T-cell (primary cell): ENCODE data around the gene RAB19. TPM values are rescaled to one million over a fixed set of nuclear protein-coding genes. Genes with fewer than 3 reads are reported as not detected.
"Not testable (repeated sequence)": the region's sequence is repeated elsewhere in the genome, so short reads cannot be mapped to it uniquely, and the experiment has no call there.

Experiments
- ATAC-seq, 4 experiments: fragments of 200-7000 bp in 3 of 4; fragments of 150-1000 bp in 1 of 4; cut with Tn5 transposase; replicated peaks in 1 of 4; 1 replicate in 3 of 4; 2 replicates in 1 of 4; pipeline ENCODE4 v1.10.0; 2021; ENCODE audit warnings: moderate library complexity in 3 of 4, mild to moderate bottlenecking in 2 of 4, moderate number of reproducible peaks in 1 of 4
- CTCF ChIA-PET, 2 donors: fragments of 300-600 bp; sonication (Branson Sonifier 250); formaldehyde crosslinking; loops; one replicate each; lab custom pipeline; 2022; ENCODE audit warnings: antibody characterized with exemption in 2 of 2; lab: Charles Lee
- POLR2A ChIA-PET, 2 donors: fragments of 300-600 bp; sonication (Branson Sonifier 250); formaldehyde crosslinking; loops; one replicate each; lab custom pipeline; 2022; ENCODE audit warnings: antibody characterized with exemption in 2 of 2; lab: Charles Lee
- DNase-seq, 35 experiments: peaks; one replicate each; pipeline versions ENCODE4 v3.0.0 to v3.0.0-alpha.2; 2013 to 2023
- H3K27ac ChIP-seq: one replicate; pipeline ENCODE4 v1.5.1; 2013; ENCODE audit warnings: low read length
- H3K27me3 ChIP-seq, 2 experiments: replicated peaks in 1 of 2; 1 replicate in 1 of 2; 2 replicates in 1 of 2; pipeline versions ENCODE4 v1.6.1 to v1.7.0; 2013; ENCODE audit warnings: low read length in 1 of 2, mixed read lengths in 1 of 2; ENCODE audit not compliant: control insufficient read depth in 2 of 2, insufficient read depth in 2 of 2; ENCODE audit errors: extremely low read depth in 1 of 2
- H3K36me3 ChIP-seq, 2 donors: 1 replicate in 1 of 2; 2 replicates in 1 of 2; pipeline versions ENCODE4 v1.6.1 to v1.7.0; 2013; ENCODE audit warnings: low read length in 1 of 2; ENCODE audit not compliant: control insufficient read depth in 2 of 2, insufficient read depth in 1 of 2; ENCODE audit errors: extremely low read depth in 1 of 2
- H3K4me1 ChIP-seq, 2 experiments: 1 replicate in 1 of 2; 2 replicates in 1 of 2; pipeline versions ENCODE4 v1.6.1 to v1.7.0; 2013; ENCODE audit warnings: low read length in 2 of 2, mixed read lengths in 1 of 2; ENCODE audit not compliant: insufficient read depth in 2 of 2, control insufficient read depth in 1 of 2; ENCODE audit errors: extremely low read depth in 1 of 2
- H3K4me3 ChIP-seq, 2 donors: 1 replicate in 1 of 2; 2 replicates in 1 of 2; pipeline versions ENCODE4 v1.5.1 to v1.7.0; 2013; ENCODE audit warnings: mild to moderate bottlenecking in 2 of 2, low read length in 1 of 2, moderate library complexity in 1 of 2; ENCODE audit not compliant: control insufficient read depth in 1 of 2; ENCODE audit errors: extremely low read depth in 1 of 2
- H3K9me3 ChIP-seq: 2 replicates; pipeline ENCODE4 v1.7.0; 2013
- H3K27ac Mint-ChIP-seq, 2 donors: one replicate each; pipeline ENCODE4 v1.8.0; 2020 to 2021; ENCODE audit warnings: mild to moderate bottlenecking in 2 of 2, mixed read lengths in 2 of 2
- H3K27me3 Mint-ChIP-seq, 2 donors: one replicate each; pipeline ENCODE4 v1.8.0; 2021 to 2022; ENCODE audit warnings: mixed read lengths in 2 of 2
- H3K36me3 Mint-ChIP-seq: one replicate; pipeline ENCODE4 v1.8.0; 2021; ENCODE audit warnings: mixed read lengths
- H3K4me1 Mint-ChIP-seq, 3 donors: one replicate each; pipeline ENCODE4 v1.8.0; 2020 to 2022; ENCODE audit warnings: mixed read lengths in 3 of 3, mild to moderate bottlenecking in 1 of 3
- H3K4me3 Mint-ChIP-seq, 3 donors: one replicate each; pipeline ENCODE4 v1.8.0; 2020 to 2022; ENCODE audit warnings: mild to moderate bottlenecking in 3 of 3, mixed read lengths in 3 of 3, moderate library complexity in 3 of 3
- H3K9me3 Mint-ChIP-seq, 3 donors: one replicate each; pipeline ENCODE4 v1.8.0; 2020 to 2022; ENCODE audit warnings: mixed read lengths in 3 of 3
- WGBS: methylation state at CpG from one replicate; pipeline ENCODE4 v1.1.5; 2013; ENCODE audit warnings: missing lambda C conversion rate; ENCODE audit not compliant: insufficient coverage; 5-methylcytosine and 5-hydroxymethylcytosine counted together
- total RNA-seq, 35 experiments: library from RNA in 6 of 35; stranded (reverse) in 6 of 35; fragments of 120-200 nt in 1 of 35; gene quantifications; one replicate each; pipeline versions ENCODE4 v1.2.1 to v1.2.4 and lab custom pipeline; 2013 to 2026

The RAB19 gene
- total RNA-seq, 5 donors from 2014 or later (not counting 1 experiment from before 2014, with no cell fraction given), result 4.3 to 8.9 (median 5.6) TPM

DNA sequence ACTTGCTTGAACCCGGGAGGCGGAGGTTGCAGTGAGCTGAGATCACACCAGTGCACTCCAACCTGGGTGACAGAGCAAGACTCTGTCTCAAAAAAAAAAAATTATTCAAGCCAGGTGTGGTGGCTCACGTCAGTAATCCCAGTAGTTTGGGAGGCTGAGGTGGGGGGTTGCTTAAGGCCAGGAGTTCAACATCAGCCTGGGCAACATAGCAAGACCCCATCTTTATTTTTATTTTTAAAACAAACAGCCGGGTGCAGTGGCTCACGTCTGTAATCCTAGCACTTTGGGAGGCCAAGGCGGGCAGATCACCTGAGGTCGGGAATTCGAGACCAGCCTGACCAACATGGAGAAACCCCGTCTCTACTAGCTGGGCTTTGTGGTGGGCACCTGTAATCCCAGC lies 12.0 kb downstream of the RAB19 start:
- H3K9me3 ChIP-seq, POLR2A ChIA-PET, CTCF ChIA-PET, H3K4me3 ChIP-seq, H3K36me3 ChIP-seq, H3K4me1 ChIP-seq, H3K27ac ChIP-seq, H3K9me3 Mint-ChIP-seq, H3K27ac Mint-ChIP-seq, ATAC-seq, DNase-seq, H3K4me1 Mint-ChIP-seq, H3K27me3 Mint-ChIP-seq, H3K27me3 ChIP-seq, H3K4me3 Mint-ChIP-seq: not testable (repeated sequence)
- 92% methylated on average over 5 of the region's 9 CpGs for WGBS
- H3K36me3 Mint-ChIP-seq, result peaks cover 37% of the 10 kb centered on the region

DNA sequence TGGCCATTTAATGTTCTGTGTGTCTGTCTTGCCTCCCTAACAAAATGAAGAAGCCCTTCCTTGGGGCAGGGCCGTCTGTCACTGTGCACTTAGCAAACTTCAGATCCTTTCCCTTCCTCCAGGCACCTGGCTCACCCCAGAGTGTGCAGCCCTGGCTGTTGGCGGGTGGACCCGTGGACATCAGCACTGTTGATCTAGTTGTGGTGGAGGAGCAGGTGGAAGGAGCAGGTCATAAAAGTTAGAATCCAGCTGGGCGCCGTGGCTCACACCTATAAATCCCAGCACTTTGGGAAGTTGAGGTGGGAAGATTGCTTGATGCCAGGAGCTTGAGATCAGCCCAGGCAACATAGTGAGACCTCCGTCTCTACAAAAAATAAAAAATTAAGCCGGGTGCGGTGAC lies 12.7 kb downstream of the RAB19 start:
- H3K4me3 Mint-ChIP-seq, result no peak overlapping the region
- no peak overlapping the region for H3K27ac Mint-ChIP-seq
- no peaks in the 10 kb centered on the region for H3K9me3 ChIP-seq
- H3K27ac ChIP-seq, result no peak overlapping the region
- DNase-seq (no peak), ATAC-seq (no peak)
- peaks cover 33% of the 10 kb centered on the region for H3K36me3 Mint-ChIP-seq
- H3K27me3 ChIP-seq, result no peaks in the 10 kb centered on the region
- no peaks in the 10 kb centered on the region for H3K9me3 Mint-ChIP-seq
- H3K27me3 Mint-ChIP-seq, result no peaks in the 10 kb centered on the region
- WGBS, result no CpG with 5 or more reads among the region's 8 CpGs
- ChIA-PET CTCF (interaction anchor here (0.7 kb wide), 2 partner anchors 150 to 1398 kb away, joined by 3 to 4 read pairs; no protein-coding TSS in a partner anchor), POLR2A (interaction anchor here in 1 of 2 donors (0.7 kb wide), 1 partner anchor 506 kb away, joined by 7 read pairs; no protein-coding TSS in a partner anchor)
- peaks cover 6 to 9% of the 10 kb centered on the region in 2 donors for H3K36me3 ChIP-seq
- peaks cover 0 to 6% of the 10 kb centered on the region in 2 experiments for H3K4me1 ChIP-seq
- no peak overlapping the region for H3K4me3 ChIP-seq
- peaks cover 0 to 9% (median 7%) of the 10 kb centered on the region in 3 donors for H3K4me1 Mint-ChIP-seq

DNA sequence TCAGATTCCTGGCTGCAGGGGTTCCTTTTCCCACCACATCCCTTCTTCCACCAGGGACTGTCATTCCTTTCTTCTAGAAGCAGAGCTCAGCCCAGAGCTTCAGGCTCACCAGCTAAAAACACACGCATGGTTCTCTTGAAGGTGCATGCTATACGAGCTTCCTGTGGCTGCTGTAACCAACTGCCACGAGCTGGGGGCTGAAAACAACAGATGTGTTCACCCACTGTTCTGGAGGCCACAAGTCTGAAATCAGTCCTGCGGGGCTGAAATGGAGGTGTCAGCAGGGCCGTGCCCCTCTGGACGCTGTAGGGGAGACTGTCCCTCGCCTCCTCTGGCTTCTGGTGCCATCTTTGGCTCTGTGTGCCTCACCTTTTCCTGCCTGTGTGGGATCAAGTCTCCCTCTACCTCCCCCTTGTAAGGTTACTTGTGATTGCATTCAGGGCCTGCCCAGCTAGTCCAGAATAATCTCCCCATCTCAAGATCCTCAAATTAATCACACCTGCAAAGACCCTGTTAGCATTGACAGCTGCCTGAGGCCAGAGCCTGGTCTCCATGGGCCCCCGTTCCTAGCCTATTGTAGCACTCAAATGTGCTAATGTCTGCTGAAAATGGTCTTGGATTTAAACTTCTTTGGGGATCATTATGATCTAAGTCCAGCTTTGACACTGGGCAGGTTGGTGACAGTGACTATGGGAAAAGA lies 13.7 kb downstream of the RAB19 start:
- no peak overlapping the region for H3K4me3 ChIP-seq
- Mint-ChIP-seq H3K27ac (peak overlapping the region in 1 of 2 donors; percentile 25), H3K9me3 (no peaks in the 10 kb centered on the region), H3K27me3 (no peaks in the 10 kb centered on the region), H3K36me3 (peaks cover 24% of the 10 kb centered on the region), H3K4me3 (no peak overlapping the region), H3K4me1 (peaks cover 0 to 9% (median 7%) of the 10 kb centered on the region in 3 donors)
- H3K9me3 ChIP-seq, result no peaks in the 10 kb centered on the region
- peaks cover 2 to 9% of the 10 kb centered on the region in 2 donors for H3K36me3 ChIP-seq
- WGBS, result 62% methylated on average over 7 of the region's 8 CpGs
- H3K27ac ChIP-seq, result no peak overlapping the region
- peaks cover 0 to 6% of the 10 kb centered on the region in 2 experiments for H3K4me1 ChIP-seq
- H3K27me3 ChIP-seq, result no peaks in the 10 kb centered on the region
- ChIA-PET CTCF (interaction anchor here (0.6 to 0.7 kb wide), 3 partner anchors 27 to 538 kb away, joined by 3 to 7 read pairs (median 5); no protein-coding TSS in a partner anchor), POLR2A (interaction anchor here (0.6 to 0.7 kb wide), 4 partner anchors 22 to 1095 kb away, joined by 3 to 7 read pairs (median 4); no protein-coding TSS in a partner anchor)
- peak; percentile 45 to 69 (median 58) for ATAC-seq
- DNase-seq, result peak in 2 of 35 experiments; percentile 2 to 8

DNA sequence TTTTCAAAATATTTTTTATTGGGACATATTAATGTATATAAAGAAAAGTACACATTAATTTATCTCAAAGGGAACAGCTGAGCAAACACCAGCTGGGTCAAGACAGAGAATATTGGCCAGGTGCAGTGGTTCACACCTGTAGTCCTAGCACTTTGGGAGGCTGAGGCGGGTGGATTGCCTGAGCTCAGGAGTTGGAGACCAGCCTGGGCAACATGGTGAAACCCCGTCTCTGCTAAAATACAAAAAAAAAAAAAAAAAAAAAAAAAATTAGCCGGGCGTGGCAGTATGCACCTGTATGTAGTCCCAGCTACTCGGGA lies 14.3 kb downstream of the RAB19 start:
- not testable (repeated sequence) for DNase-seq, H3K27me3 Mint-ChIP-seq, H3K27ac ChIP-seq, H3K9me3 ChIP-seq, H3K4me3 Mint-ChIP-seq, H3K4me1 Mint-ChIP-seq, H3K27ac Mint-ChIP-seq, H3K9me3 Mint-ChIP-seq, ATAC-seq, H3K4me1 ChIP-seq, H3K36me3 ChIP-seq, H3K4me3 ChIP-seq, H3K27me3 ChIP-seq
- WGBS, result 80% methylated on average over 2 of the region's 5 CpGs
- CTCF ChIA-PET, result interaction anchor here (0.6 kb wide), 2 partner anchors 45 to 537 kb away, joined by 5 to 7 read pairs; no protein-coding TSS in a partner anchor
- peaks cover 20% of the 10 kb centered on the region for H3K36me3 Mint-ChIP-seq
- POLR2A ChIA-PET, result interaction anchor here (0.6 to 0.7 kb wide), 3 partner anchors 23 to 1096 kb away, joined by 3 to 7 read pairs (median 4); no protein-coding TSS in a partner anchor

DNA sequence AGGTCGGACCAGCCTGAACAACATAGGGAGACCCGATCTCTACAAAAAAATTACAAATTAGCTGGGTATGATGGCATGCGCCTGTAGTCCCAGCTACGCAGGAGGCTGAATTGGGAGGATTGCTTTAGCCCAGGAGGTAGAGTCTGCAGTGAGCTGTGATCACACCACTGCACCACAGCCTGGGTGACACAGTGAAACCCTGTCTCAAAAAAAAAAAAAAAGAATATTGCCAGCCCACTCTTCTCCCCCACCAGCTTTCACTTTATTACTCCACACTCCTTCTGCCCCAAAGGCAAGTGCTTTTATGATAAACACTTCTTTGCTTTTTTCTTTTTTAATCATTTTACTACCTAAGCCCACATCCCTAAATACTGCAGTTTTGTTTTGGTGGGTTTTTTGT lies 14.8 kb downstream of the RAB19 start:
- H3K36me3 ChIP-seq, result peaks cover 0 to 9% of the 10 kb centered on the region in 2 donors
- H3K9me3 ChIP-seq, result no peaks in the 10 kb centered on the region
- Mint-ChIP-seq H3K36me3 (peaks cover 22% of the 10 kb centered on the region), H3K4me1 (peaks cover 0 to 9% (median 7%) of the 10 kb centered on the region in 3 donors), H3K4me3 (no peak overlapping the region), H3K27ac (no peak overlapping the region), H3K27me3 (no peaks in the 10 kb centered on the region), H3K9me3 (no peaks in the 10 kb centered on the region)
- ChIA-PET CTCF (interaction anchor here (0.6 to 0.7 kb wide), 3 partner anchors 64 to 1207 kb away, joined by 3 to 7 read pairs (median 3); no protein-coding TSS in a partner anchor), POLR2A (interaction anchor here in 1 of 2 donors (0.7 kb wide), 2 partner anchors 59 to 1096 kb away, joined by 3 to 4 read pairs; no protein-coding TSS in a partner anchor)
- H3K27me3 ChIP-seq, result no peaks in the 10 kb centered on the region
- peaks cover 0 to 6% of the 10 kb centered on the region in 2 experiments for H3K4me1 ChIP-seq
- WGBS, result no CpG with 5 or more reads among the region's 4 CpGs
- H3K27ac ChIP-seq, result no peak overlapping the region
- H3K4me3 ChIP-seq, result no peak overlapping the region
- DNase-seq (no peak), ATAC-seq (no peak)

DNA sequence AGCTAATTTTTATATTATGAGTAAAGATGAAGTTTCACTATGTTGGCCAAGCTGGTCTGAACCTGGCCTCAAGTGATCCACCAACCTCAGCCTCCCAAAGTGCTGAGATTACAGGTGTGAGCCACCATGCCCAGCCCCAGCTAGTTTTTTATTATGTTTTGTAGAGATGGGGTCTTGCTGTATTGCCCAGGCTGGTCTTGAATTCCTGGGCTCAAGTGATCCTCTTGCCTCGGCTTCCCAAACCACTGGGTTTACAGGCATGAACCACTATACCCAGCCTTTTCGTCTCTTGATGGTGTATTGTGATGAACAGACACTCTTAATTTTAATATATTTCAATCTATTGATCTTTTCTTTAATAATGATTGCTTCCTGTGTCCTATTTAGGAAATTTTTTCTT lies 17.7 kb downstream of the RAB19 start:
- Histone ChIP-seq H3K36me3 (peaks cover 0 to 4% of the 10 kb centered on the region in 2 donors), H3K9me3 (no peaks in the 10 kb centered on the region), H3K4me1 (peaks cover 0 to 6% of the 10 kb centered on the region in 2 experiments), H3K4me3 (no peak overlapping the region), H3K27ac (no peak overlapping the region), H3K27me3 (no peaks in the 10 kb centered on the region)
- POLR2A ChIA-PET, result no interaction called here
- ATAC-seq (no peak), DNase-seq (no peak)
- Mint-ChIP-seq H3K9me3 (no peaks in the 10 kb centered on the region), H3K4me3 (no peak overlapping the region), H3K27me3 (no peaks in the 10 kb centered on the region), H3K36me3 (peaks cover 16% of the 10 kb centered on the region), H3K27ac (no peak overlapping the region), H3K4me1 (peaks cover 0 to 9% (median 7%) of the 10 kb centered on the region in 3 donors)
- no CpG with 5 or more reads among the region's 2 CpGs for WGBS
- CTCF ChIA-PET, result no interaction called here
